OCI-LY7 (cell line): ENCODE results near the gene PNPLA1. TPM values are rescaled to one million over a fixed set of nuclear protein-coding genes. Genes with fewer than 3 reads are reported as not detected.

Experiments
- BruUV-seq: library from RNA; stranded (reverse); fragments of 400-500 nt; replicated peaks from 2 replicates; lab custom pipeline; 2021; lab: Mats Ljungman, UMichigan
- CTCF ChIA-PET: fragments of 300-600 bp; sonication (Branson Sonifier 250); formaldehyde crosslinking; loops from one replicate; lab custom pipeline; 2022; ENCODE audit warnings: antibody characterized with exemption; ENCODE audit not compliant: unreplicated experiment; lab: Charles Lee
- POLR2A ChIA-PET: fragments of 300-600 bp; sonication (Branson Sonifier 250); formaldehyde crosslinking; loops from one replicate; lab custom pipeline; 2022; ENCODE audit warnings: antibody characterized with exemption; lab: Charles Lee
- DNase-seq: peaks from one replicate; pipeline ENCODE4 v3.0.0-alpha.2; 2015; ENCODE audit warnings: low spot score
- H2AFZ ChIP-seq: fragments of 200-600 bp; sonication (generic), shearing (Covaris generic); 2 replicates; pipeline ENCODE4 v1.6.1; 2014; ENCODE audit warnings: mild to moderate bottlenecking, antibody characterized with exemption, low read length, moderate library complexity
- H3K27ac ChIP-seq: fragments of 200-600 bp; sonication (generic); 2 replicates; pipeline ENCODE4 v1.5.1; 2014; ENCODE audit warnings: mixed run types, low read depth, mild to moderate bottlenecking, moderate library complexity, low read length, inconsistent platforms; ENCODE audit not compliant: poor library complexity, severe bottlenecking
- H3K36me3 ChIP-seq: fragments of 200-600 bp; sonication (generic); 2 replicates; pipeline ENCODE4 v1.6.1; 2014; ENCODE audit warnings: mild to moderate bottlenecking, antibody characterized with exemption, low read length, moderate library complexity, mixed read lengths; ENCODE audit not compliant: insufficient read depth
- H3K4me1 ChIP-seq: fragments of 200-600 bp; sonication (generic); 2 replicates; pipeline ENCODE4 v1.5.1; 2014; ENCODE audit warnings: mild to moderate bottlenecking, low read length; ENCODE audit not compliant: insufficient read depth, poor library complexity, severe bottlenecking
- H3K4me2 ChIP-seq: fragments of 200-600 bp; sonication (generic); 2 replicates; pipeline ENCODE4 v1.6.1; 2014; ENCODE audit warnings: mild to moderate bottlenecking, low read length
- H3K4me3 ChIP-seq: fragments of 200-600 bp; sonication (generic); 2 replicates; pipeline ENCODE4 v1.5.1; 2014; ENCODE audit warnings: mild to moderate bottlenecking, low read depth, low read length; ENCODE audit not compliant: poor library complexity, severe bottlenecking
- H3K79me2 ChIP-seq: fragments of 200-600 bp; sonication (generic); 2 replicates; pipeline ENCODE4 v1.6.1; 2016; ENCODE audit warnings: low read depth, mild to moderate bottlenecking, low read length, moderate library complexity, mixed read lengths; ENCODE audit not compliant: insufficient read depth
- H3K9me2 ChIP-seq: fragments of 200-600 bp; sonication (generic); 2 replicates; pipeline ENCODE4 v1.6.1; 2016; ENCODE audit warnings: mild to moderate bottlenecking, low read length, mixed read lengths; ENCODE audit not compliant: insufficient read depth
- H3K9me3 ChIP-seq: fragments of 200-600 bp; sonication (generic); 2 replicates; pipeline ENCODE4 v1.6.1; 2014; ENCODE audit warnings: mild to moderate bottlenecking, mixed run types, low read length, mixed read lengths
- H4K20me1 ChIP-seq: fragments of 200-600 bp; sonication (generic); 2 replicates; pipeline ENCODE4 v1.6.1; 2014; ENCODE audit warnings: mild to moderate bottlenecking, antibody characterized with exemption, low read length, moderate library complexity, mixed read lengths; ENCODE audit not compliant: insufficient read depth
- CTCF ChIP-seq: fragments of 200-600 bp; sonication (generic); conservative IDR thresholded peaks from 2 replicates; pipeline ENCODE4 v1.5.1; 2014; ENCODE audit warnings: mild to moderate bottlenecking, antibody characterized with exemption, low read length, moderate library complexity, mixed read lengths
- EZH2phosphoT487 ChIP-seq: fragments of 200-600 bp; sonication (generic); IDR thresholded peaks from 2 replicates; pipeline ENCODE4 v1.6.1; 2018; ENCODE audit warnings: low read depth, borderline replicate concordance, mild to moderate bottlenecking, mixed run types, antibody characterized with exemption, low read length, moderate library complexity, mixed read lengths
- intact Hi-C: fragments of 100-400 bp; cut with micrococcal nuclease; formaldehyde crosslinking; loops from one replicate; pipeline ENCODE4 v1.10.0; 2022; ENCODE audit not compliant: unreplicated experiment
- total RNA-seq, 2 experiments: library from RNA; depleted of rRNA in 1 of 2; stranded (reverse); fragments of >200 nt in 1 of 2; shearing (Covaris generic) in 1 of 2; gene quantifications; 2 replicates each; pipeline ENCODE4 v1.2.3, GENCODE V29; 2014 to 2022

PNPLA1 gene
- total RNA-seq, 2 experiments from 2014 or later: not detected

DNA sequence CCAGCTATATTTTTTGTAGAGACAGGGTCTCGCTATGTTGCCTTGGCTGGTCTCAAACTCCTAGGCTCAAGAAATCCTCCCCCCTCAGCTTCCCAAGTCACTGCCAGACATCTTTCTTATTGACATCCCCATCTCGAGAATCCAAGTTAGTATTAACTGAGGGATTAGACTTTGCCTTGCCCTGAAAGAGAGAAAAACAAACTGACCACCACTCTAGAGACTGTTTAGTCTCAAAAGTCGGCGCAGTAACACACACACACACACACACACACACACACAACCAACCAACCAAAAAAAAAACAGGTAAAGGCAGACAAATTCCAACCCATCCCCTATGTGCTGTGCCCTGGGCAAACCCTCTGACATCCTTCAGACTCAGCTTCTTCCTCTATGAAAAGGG lies 27.2 kb upstream of the PNPLA1 start:
- Histone ChIP-seq H4K20me1 (no peaks in the 10 kb centered on the region), H3K79me2 (no peaks in the 10 kb centered on the region), H3K36me3 (no peaks in the 10 kb centered on the region), H3K27ac (no peak overlapping the region), H3K9me2 (no peaks in the 10 kb centered on the region), H3K9me3 (no peaks in the 10 kb centered on the region), H3K4me1 (peaks cover 38% of the 10 kb centered on the region), H2AFZ (no peak overlapping the region), H3K4me2 (peak overlapping the region; percentile 59; the same call in 1 of the 2 replicates), H3K4me3 (no peak overlapping the region)
- ChIA-PET CTCF (no interaction called here), POLR2A (interaction anchor here (0.5 to 0.7 kb wide), 2 partner anchors 561 to 1034 kb away, joined by 3 to 5 read pairs; no protein-coding TSS in a partner anchor)
- no TSS peak for BruUV-seq
- TF ChIP-seq EZH2phosphoT487 (no peak), CTCF (no peak)
- no peak for DNase-seq
- intact Hi-C loops: no loop called here

GRCh38 chr6:36243562-36244212 lies 26.2 kb upstream of the PNPLA1 start:
- TF ChIP-seq CTCF (no peak), EZH2phosphoT487 (no peak)
- H3K9me2 ChIP-seq: no peaks in the 10 kb centered on the region
- ChIA-PET POLR2A (interaction anchor here (0.6 kb wide), 2 partner anchors 17 to 1581 kb away, joined by 3 read pairs; no protein-coding TSS in a partner anchor), CTCF (no interaction called here)
- H3K36me3 ChIP-seq: no peaks in the 10 kb centered on the region
- no peak overlapping the region for H3K4me3 ChIP-seq
- H3K27ac ChIP-seq: no peak overlapping the region
- H3K9me3 ChIP-seq: no peaks in the 10 kb centered on the region
- no peak overlapping the region for H3K4me2 ChIP-seq
- no peak overlapping the region for H2AFZ ChIP-seq
- H3K79me2 ChIP-seq: no peaks in the 10 kb centered on the region
- DNase-seq: no peak
- no TSS peak for BruUV-seq
- H4K20me1 ChIP-seq: no peaks in the 10 kb centered on the region
- intact Hi-C loops: no loop called here
- H3K4me1 ChIP-seq: peaks cover 38% of the 10 kb centered on the region

- Histone ChIP-seq H3K79me2 (no peaks in the 10 kb centered on the region), H2AFZ (peak overlapping the region; percentile 67; the same call in 1 of the 2 replicates), H3K4me3 (no peak overlapping the region), H3K27ac (no peak overlapping the region), H3K4me1 (peaks cover 38% of the 10 kb centered on the region), H3K4me2 (peak overlapping the region; percentile 28), H3K9me3 (no peaks in the 10 kb centered on the region), H3K9me2 (no peaks in the 10 kb centered on the region), H3K36me3 (no peaks in the 10 kb centered on the region), H4K20me1 (no peaks in the 10 kb centered on the region)
- CTCF ChIA-PET: no interaction called here
- TF ChIP-seq EZH2phosphoT487: no peak
- no peak for TF ChIP-seq CTCF
- intact Hi-C loops: no loop called here
- POLR2A ChIA-PET: interaction anchor here (0.6 to 0.7 kb wide), 2 partner anchors 101 to 309 kb away, joined by 3 read pairs; no protein-coding TSS in a partner anchor
- BruUV-seq: no TSS peak
- DNase-seq: no peak
Measured at GRCh38 chr6:36244641-36245280, 25.1 kb upstream of the PNPLA1 start.
